Measurements from ENCODE around the gene CCDC88A. TPM values are rescaled to one million over a fixed set of nuclear protein-coding genes. Genes with fewer than 3 reads are reported as not detected.

Gene CCDC88A
- polyA plus RNA-seq, 2 of the 4 experiments (the other 2 are of a cell fraction): 21.3 to 77.8 TPM

DNA sequence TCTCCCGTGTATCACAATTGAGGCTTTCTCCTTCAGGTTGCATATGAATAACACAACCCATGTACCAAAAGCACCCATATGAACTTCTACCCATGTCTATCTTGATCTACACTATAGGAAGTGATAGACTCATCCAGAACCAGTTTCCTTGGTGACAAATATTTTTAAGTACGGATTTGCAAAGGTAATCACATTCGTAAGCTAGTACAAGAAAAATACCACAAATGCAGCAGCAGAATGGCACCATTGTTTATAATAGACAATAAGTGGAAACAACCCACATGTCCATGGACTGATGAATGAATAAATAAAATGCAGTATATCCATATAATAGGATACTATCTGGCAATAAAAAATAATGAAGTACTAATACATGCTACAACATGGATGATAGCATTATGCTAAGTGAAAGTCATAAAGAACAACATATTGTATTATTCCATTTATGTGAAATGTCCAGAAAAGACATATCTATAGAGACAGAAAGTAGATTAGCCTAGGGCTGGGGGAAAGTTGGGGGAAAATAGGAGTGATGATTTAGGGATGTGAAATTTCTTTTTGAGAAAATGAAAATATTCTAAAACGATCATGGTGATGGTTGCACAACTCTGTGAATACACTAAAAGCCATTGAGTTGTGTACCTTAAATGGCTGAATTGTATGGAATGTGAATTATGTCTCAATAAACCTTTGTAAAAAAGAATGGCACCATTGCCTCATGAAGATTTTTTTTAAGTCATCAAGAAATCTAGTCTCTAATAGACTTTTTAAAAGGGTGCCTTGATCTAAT lies 3.4 kb upstream of the CCDC88A start:
- H3K4me1 ChIP-seq: peaks cover 42% of the 10 kb centered on the region
- WGBS (ENCODE audit: missing lambda C conversion rate): 67% methylated on average over 4 of the region's 4 CpGs
- FAIRE-seq: no peak
- CTCF ChIA-PET: interaction anchor here (1.2 kb wide), 1 partner anchor 9 kb away, joined by 5 read pairs; no protein-coding TSS in a partner anchor
- no peak overlapping the region for H3K4me3 ChIP-seq
- no peaks in the 10 kb centered on the region for H3K9me3 ChIP-seq
- no peak for DNase-seq (ENCODE audit: low read depth in 1 of 2, low spot score in 1 of 2)
- H3K27ac ChIP-seq: no peak overlapping the region
- no peak overlapping the region for H3K4me2 ChIP-seq
- no peak for ATAC-seq
- TF ChIP-seq EHF (CRISPR knock-in tag; IDR thresholded peaks at IDR 0.05) (no peak), NFE2L2 (conservative IDR thresholded peaks at IDR 0.05; ENCODE audit: low read length) (no peak), NR3C1 (IDR thresholded peaks at IDR 0.05) (no peak), JUN (IDR thresholded peaks at IDR 0.05) (no peak), RCOR1 (IDR thresholded peaks at IDR 0.05; ENCODE audit: low read depth, low read length) (no peak), ESRRA (IDR thresholded peaks at IDR 0.05; ENCODE audit: borderline replicate concordance, low read length) (no peak), RAD21 (conservative IDR thresholded peaks at IDR 0.05 in 1 of 2, IDR thresholded peaks at IDR 0.05 in 1 of 2) (no peak), RARB (CRISPR knock-in tag; IDR thresholded peaks at IDR 0.05) (no peak), JUNB (IDR thresholded peaks at IDR 0.05) (no peak), ZSCAN20 (CRISPR knock-in tag; IDR thresholded peaks at IDR 0.05) (no peak), NPAS2 (CRISPR knock-in tag; IDR thresholded peaks at IDR 0.05; ENCODE audit: borderline replicate concordance) (no peak)
- TF ChIP-seq, protein P1, sequence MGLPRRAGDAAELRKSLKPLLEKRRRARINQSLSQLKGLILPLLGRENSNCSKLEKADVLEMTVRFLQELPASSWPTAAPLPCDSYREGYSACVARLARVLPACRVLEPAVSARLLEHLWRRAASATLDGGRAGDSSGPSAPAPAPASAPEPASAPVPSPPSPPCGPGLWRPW (IDR thresholded peaks at IDR 0.05): no peak
- TF ChIP-seq, protein P2, sequence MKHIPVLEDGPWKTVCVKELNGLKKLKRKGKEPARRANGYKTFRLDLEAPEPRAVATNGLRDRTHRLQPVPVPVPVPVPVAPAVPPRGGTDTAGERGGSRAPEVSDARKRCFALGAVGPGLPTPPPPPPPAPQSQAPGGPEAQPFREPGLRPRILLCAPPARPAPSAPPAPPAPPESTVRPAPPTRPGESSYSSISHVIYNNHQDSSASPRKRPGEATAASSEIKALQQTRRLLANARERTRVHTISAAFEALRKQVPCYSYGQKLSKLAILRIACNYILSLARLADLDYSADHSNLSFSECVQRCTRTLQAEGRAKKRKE (CRISPR knock-in tag; IDR thresholded peaks at IDR 0.05; ENCODE audit: low read depth): no peak
- TF ChIP-seq, protein P3, sequence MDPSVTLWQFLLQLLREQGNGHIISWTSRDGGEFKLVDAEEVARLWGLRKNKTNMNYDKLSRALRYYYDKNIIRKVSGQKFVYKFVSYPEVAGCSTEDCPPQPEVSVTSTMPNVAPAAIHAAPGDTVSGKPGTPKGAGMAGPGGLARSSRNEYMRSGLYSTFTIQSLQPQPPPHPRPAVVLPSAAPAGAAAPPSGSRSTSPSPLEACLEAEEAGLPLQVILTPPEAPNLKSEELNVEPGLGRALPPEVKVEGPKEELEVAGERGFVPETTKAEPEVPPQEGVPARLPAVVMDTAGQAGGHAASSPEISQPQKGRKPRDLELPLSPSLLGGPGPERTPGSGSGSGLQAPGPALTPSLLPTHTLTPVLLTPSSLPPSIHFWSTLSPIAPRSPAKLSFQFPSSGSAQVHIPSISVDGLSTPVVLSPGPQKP (IDR thresholded peaks at IDR 0.05; ENCODE audit: low read depth, low read length): no peak
- POLR2A ChIA-PET: no interaction called here

DNA sequence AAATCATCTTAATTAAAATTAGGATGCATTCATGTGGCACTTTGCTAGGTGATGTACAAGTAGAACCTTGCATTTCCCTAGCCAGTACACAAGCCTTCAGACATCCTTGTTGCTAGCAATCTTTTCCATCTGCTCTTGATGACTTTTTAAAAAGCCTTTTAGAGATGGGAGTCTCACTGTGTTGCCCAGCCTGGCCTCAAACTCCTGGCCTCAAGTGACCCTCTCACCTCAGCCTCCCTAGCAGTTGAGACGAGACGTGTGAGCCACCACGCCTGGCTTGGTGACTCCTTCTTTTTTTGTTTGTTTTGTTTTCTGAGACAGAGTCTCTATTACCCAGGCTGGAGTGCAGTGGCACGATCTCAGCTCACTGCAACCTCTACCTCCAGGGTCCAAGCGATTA lies 1.7 kb upstream of the CCDC88A start:
- CTCF ChIA-PET: interaction anchor here (1.2 to 1.4 kb wide), 2 partner anchors 22 to 98 kb away, joined by 3 to 6 read pairs; partner anchors contain the start of gene CFAP36
- Histone ChIP-seq H3K4me1 (peaks cover 51% of the 10 kb centered on the region), H3K9me3 (no peaks in the 10 kb centered on the region), H3K4me3 (no peak overlapping the region), H3K4me2 (no peak overlapping the region; the same call in 2 of the 3 replicates), H3K27ac (peak overlapping the region in 1 of 2 experiments; percentile 4; a peak in 2 of 6 replicates)
- FAIRE-seq: no peak
- 64% methylated on average over 5 of the region's 5 CpGs for whole genome bisulfite sequencing (ENCODE audit: missing lambda C conversion rate)
- no peak for DNase-seq (ENCODE audit: low read depth in 1 of 2, low spot score in 1 of 2)
- no peak for ATAC-seq
- TF ChIP-seq, protein P3 (IDR thresholded peaks at IDR 0.05; ENCODE audit: low read depth, low read length): no peak
- TF ChIP-seq, protein P4, sequence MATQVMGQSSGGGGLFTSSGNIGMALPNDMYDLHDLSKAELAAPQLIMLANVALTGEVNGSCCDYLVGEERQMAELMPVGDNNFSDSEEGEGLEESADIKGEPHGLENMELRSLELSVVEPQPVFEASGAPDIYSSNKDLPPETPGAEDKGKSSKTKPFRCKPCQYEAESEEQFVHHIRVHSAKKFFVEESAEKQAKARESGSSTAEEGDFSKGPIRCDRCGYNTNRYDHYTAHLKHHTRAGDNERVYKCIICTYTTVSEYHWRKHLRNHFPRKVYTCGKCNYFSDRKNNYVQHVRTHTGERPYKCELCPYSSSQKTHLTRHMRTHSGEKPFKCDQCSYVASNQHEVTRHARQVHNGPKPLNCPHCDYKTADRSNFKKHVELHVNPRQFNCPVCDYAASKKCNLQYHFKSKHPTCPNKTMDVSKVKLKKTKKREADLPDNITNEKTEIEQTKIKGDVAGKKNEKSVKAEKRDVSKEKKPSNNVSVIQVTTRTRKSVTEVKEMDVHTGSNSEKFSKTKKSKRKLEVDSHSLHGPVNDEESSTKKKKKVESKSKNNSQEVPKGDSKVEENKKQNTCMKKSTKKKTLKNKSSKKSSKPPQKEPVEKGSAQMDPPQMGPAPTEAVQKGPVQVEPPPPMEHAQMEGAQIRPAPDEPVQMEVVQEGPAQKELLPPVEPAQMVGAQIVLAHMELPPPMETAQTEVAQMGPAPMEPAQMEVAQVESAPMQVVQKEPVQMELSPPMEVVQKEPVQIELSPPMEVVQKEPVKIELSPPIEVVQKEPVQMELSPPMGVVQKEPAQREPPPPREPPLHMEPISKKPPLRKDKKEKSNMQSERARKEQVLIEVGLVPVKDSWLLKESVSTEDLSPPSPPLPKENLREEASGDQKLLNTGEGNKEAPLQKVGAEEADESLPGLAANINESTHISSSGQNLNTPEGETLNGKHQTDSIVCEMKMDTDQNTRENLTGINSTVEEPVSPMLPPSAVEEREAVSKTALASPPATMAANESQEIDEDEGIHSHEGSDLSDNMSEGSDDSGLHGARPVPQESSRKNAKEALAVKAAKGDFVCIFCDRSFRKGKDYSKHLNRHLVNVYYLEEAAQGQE (IDR thresholded peaks at IDR 0.05): no peak
- no peak for TF ChIP-seq MYC (IDR thresholded peaks at IDR 0.05; ENCODE audit: borderline replicate concordance, low read length)
- no peak for TF ChIP-seq EHF (CRISPR knock-in tag; IDR thresholded peaks at IDR 0.05)
- no peak for TF ChIP-seq HOXB5 (CRISPR knock-in tag; IDR thresholded peaks at IDR 0.05)
- TF ChIP-seq JUN (IDR thresholded peaks at IDR 0.05): no peak
- no peak for TF ChIP-seq NR3C1 (IDR thresholded peaks at IDR 0.05)
- TF ChIP-seq EHMT2 (IDR thresholded peaks at IDR 0.05; ENCODE audit: low read depth): no peak
- TF ChIP-seq KDM1A (IDR thresholded peaks at IDR 0.05; ENCODE audit: low read depth): no peak
- no peak for TF ChIP-seq TFCP2L1 (CRISPR knock-in tag; IDR thresholded peaks at IDR 0.05)
- TF ChIP-seq NPAS2 (CRISPR knock-in tag; IDR thresholded peaks at IDR 0.05; ENCODE audit: borderline replicate concordance): no peak
- POLR2A ChIA-PET: no interaction called here
